ENCODE data around the gene SORBS2. TPM values are rescaled to one million over a fixed set of nuclear protein-coding genes. Genes with fewer than 3 reads are reported as not detected.

SORBS2 gene
- total RNA-seq, 1 experiment from 2014 or later: 0.34 TPM

DNA sequence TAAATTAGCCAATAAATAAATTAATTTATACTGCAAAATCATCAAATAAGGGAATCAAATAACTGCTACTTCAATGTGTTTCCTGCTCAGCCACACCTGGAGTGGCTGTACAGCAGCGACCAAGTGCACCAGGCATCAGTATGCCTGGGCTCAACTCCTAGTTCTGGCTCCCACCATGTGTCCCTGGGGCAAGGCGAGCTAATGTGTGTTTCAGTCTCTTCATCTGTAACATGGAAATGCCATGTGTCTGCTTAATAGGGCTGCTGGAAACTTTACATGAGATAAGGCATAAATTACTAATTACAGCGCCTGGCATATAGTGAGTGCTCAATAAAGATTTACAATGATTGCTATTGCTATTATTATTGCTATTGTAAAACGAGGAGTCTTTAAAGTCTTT lies 167.6 kb downstream of the SORBS2 start:
- RAD21 ChIA-PET (ENCODE audit: low non-redundant PET in 1 of 2, low total read pairs in 2 of 2, uncharacterized antibody in 2 of 2, unreplicated experiment in 2 of 2): no interaction called here
- no peak overlapping the region for H2AFZ ChIP-seq (ENCODE audit: low read depth, low read length, poor library complexity, severe bottlenecking)
- intact Hi-C loops (cut with micrococcal nuclease): loop anchor here (5.0 kb wide), 1 partner anchor 378 kb away; no protein-coding TSS in a partner anchor
- ATAC-seq (no peak), DNase-seq (ENCODE audit: low read depth, low spot score) (no peak)
- no peak overlapping the region for H3K4me3 ChIP-seq (replicated peaks in 1 of 2; ENCODE audit: low read depth in 1 of 2, low read length in 2 of 2)
- POLR2A ChIA-PET: no interaction called here
- H4K20me1 ChIP-seq (ENCODE audit: insufficient read depth): no peaks in the 10 kb centered on the region
- H3K27me3 ChIP-seq (ENCODE audit: insufficient read depth, low read length): no peaks in the 10 kb centered on the region
- H3K27ac ChIP-seq (ENCODE audit: low read depth, low read length): no peak overlapping the region
- TF ChIP-seq ZFX (IDR thresholded peaks at IDR 0.05): no peak
- no peak for TF ChIP-seq JUND (IDR thresholded peaks at IDR 0.05)
- no peak for TF ChIP-seq SP1 (IDR thresholded peaks at IDR 0.05; ENCODE audit: low read depth)
- no peak for TF ChIP-seq CBX3 (IDR thresholded peaks at IDR 0.05; ENCODE audit: low read depth)
- H3K36me3 ChIP-seq (ENCODE audit: control insufficient read depth in 1 of 2, insufficient read depth in 2 of 2, low read length in 2 of 2): no peaks in the 10 kb centered on the region
- BruUV-seq (replicated peaks): no TSS peak
- H3K9me3 ChIP-seq (ENCODE audit: control insufficient read depth in 1 of 2, insufficient read depth in 1 of 2, low read depth in 1 of 2, low read length in 2 of 2): no peaks in the 10 kb centered on the region
- no peak overlapping the region for H3K9ac ChIP-seq (ENCODE audit: low read length)
- H3K4me2 ChIP-seq (ENCODE audit: low read length): no peak overlapping the region
- H3K79me2 ChIP-seq (ENCODE audit: insufficient read depth, low read length): no peaks in the 10 kb centered on the region
- CTCF ChIA-PET: interaction anchor here (1.1 kb wide), 1 partner anchor 377 kb away, joined by 3 read pairs; no protein-coding TSS in a partner anchor
- H3K4me1 ChIP-seq (ENCODE audit: control insufficient read depth in 1 of 2, insufficient read depth in 2 of 2, low read length in 2 of 2): no peaks in the 10 kb centered on the region
- no peaks in the 10 kb centered on the region for H3K9me2 ChIP-seq (ENCODE audit: insufficient read depth)

DNA sequence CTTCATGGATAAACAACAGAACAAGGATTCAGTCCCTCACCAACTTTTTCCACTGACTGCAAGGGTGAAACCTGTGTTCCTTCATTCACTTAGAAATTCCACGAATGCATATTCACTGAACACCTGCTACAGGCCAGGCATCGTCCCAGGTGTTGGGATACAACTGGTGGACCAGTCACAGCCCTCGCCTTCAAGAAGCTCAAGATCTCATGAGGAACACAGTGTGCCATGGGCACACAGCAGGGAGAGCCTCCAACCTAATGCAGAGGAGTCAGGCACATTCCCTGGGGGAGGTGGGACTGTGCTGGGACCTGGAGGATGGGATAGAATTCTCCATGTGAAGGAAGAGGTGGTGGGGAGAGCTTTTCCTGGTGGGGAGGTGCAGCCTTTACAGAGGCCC lies 169.1 kb downstream of the SORBS2 start:
- no peaks in the 10 kb centered on the region for H3K9me3 ChIP-seq (ENCODE audit: control insufficient read depth in 1 of 2, insufficient read depth in 1 of 2, low read depth in 1 of 2, low read length in 2 of 2)
- intact Hi-C loops (cut with micrococcal nuclease): loop anchor here (5.0 kb wide), 1 partner anchor 379 kb away; no protein-coding TSS in a partner anchor
- H3K79me2 ChIP-seq (ENCODE audit: insufficient read depth, low read length): no peaks in the 10 kb centered on the region
- no peaks in the 10 kb centered on the region for H3K4me1 ChIP-seq (ENCODE audit: control insufficient read depth in 1 of 2, insufficient read depth in 2 of 2, low read length in 2 of 2)
- no peaks in the 10 kb centered on the region for H3K9me2 ChIP-seq (ENCODE audit: insufficient read depth)
- ATAC-seq: no peak
- no peak for DNase-seq (ENCODE audit: low read depth, low spot score)
- H3K27me3 ChIP-seq (ENCODE audit: insufficient read depth, low read length): no peaks in the 10 kb centered on the region
- H3K4me2 ChIP-seq (ENCODE audit: low read length): no peak overlapping the region
- no peak overlapping the region for H2AFZ ChIP-seq (ENCODE audit: low read depth, low read length, poor library complexity, severe bottlenecking)
- H3K27ac ChIP-seq (ENCODE audit: low read depth, low read length): no peak overlapping the region
- no TSS peak for BruUV-seq (replicated peaks)
- RAD21 ChIA-PET (ENCODE audit: low non-redundant PET in 1 of 2, low total read pairs in 2 of 2, uncharacterized antibody in 2 of 2, unreplicated experiment in 2 of 2): no interaction called here
- POLR2A ChIA-PET: no interaction called here
- CTCF ChIA-PET: no interaction called here
- H3K9ac ChIP-seq (ENCODE audit: low read length): no peak overlapping the region
- H3K36me3 ChIP-seq (ENCODE audit: control insufficient read depth in 1 of 2, insufficient read depth in 2 of 2, low read length in 2 of 2): no peaks in the 10 kb centered on the region
- no peaks in the 10 kb centered on the region for H4K20me1 ChIP-seq (ENCODE audit: insufficient read depth)
- H3K4me3 ChIP-seq (replicated peaks in 1 of 2; ENCODE audit: low read depth in 1 of 2, low read length in 2 of 2): no peak overlapping the region
- no peak for TF ChIP-seq CBX3 (IDR thresholded peaks at IDR 0.05; ENCODE audit: low read depth)
- TF ChIP-seq SIN3A (IDR thresholded peaks at IDR 0.05; ENCODE audit: low read depth): no peak
- TF ChIP-seq FOSL1 (IDR thresholded peaks at IDR 0.05; ENCODE audit: low read depth): no peak
- TF ChIP-seq EZH2phosphoT487 (IDR thresholded peaks at IDR 0.05; ENCODE audit: borderline replicate concordance): no peak
- TF ChIP-seq POLR2AphosphoS5 (IDR thresholded peaks at IDR 0.05; ENCODE audit: low read depth, low read length): no peak
- TF ChIP-seq, protein P1, sequence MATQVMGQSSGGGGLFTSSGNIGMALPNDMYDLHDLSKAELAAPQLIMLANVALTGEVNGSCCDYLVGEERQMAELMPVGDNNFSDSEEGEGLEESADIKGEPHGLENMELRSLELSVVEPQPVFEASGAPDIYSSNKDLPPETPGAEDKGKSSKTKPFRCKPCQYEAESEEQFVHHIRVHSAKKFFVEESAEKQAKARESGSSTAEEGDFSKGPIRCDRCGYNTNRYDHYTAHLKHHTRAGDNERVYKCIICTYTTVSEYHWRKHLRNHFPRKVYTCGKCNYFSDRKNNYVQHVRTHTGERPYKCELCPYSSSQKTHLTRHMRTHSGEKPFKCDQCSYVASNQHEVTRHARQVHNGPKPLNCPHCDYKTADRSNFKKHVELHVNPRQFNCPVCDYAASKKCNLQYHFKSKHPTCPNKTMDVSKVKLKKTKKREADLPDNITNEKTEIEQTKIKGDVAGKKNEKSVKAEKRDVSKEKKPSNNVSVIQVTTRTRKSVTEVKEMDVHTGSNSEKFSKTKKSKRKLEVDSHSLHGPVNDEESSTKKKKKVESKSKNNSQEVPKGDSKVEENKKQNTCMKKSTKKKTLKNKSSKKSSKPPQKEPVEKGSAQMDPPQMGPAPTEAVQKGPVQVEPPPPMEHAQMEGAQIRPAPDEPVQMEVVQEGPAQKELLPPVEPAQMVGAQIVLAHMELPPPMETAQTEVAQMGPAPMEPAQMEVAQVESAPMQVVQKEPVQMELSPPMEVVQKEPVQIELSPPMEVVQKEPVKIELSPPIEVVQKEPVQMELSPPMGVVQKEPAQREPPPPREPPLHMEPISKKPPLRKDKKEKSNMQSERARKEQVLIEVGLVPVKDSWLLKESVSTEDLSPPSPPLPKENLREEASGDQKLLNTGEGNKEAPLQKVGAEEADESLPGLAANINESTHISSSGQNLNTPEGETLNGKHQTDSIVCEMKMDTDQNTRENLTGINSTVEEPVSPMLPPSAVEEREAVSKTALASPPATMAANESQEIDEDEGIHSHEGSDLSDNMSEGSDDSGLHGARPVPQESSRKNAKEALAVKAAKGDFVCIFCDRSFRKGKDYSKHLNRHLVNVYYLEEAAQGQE (IDR thresholded peaks at IDR 0.05; ENCODE audit: low read depth): no peak
- TF ChIP-seq RAD21 (IDR thresholded peaks at IDR 0.05; ENCODE audit: low read depth): no peak
- TF ChIP-seq, protein P2, sequence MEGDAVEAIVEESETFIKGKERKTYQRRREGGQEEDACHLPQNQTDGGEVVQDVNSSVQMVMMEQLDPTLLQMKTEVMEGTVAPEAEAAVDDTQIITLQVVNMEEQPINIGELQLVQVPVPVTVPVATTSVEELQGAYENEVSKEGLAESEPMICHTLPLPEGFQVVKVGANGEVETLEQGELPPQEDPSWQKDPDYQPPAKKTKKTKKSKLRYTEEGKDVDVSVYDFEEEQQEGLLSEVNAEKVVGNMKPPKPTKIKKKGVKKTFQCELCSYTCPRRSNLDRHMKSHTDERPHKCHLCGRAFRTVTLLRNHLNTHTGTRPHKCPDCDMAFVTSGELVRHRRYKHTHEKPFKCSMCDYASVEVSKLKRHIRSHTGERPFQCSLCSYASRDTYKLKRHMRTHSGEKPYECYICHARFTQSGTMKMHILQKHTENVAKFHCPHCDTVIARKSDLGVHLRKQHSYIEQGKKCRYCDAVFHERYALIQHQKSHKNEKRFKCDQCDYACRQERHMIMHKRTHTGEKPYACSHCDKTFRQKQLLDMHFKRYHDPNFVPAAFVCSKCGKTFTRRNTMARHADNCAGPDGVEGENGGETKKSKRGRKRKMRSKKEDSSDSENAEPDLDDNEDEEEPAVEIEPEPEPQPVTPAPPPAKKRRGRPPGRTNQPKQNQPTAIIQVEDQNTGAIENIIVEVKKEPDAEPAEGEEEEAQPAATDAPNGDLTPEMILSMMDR (IDR thresholded peaks at IDR 0.05 in 2 of 3, conservative IDR thresholded peaks at IDR 0.05 in 1 of 3; ENCODE audit: borderline replicate concordance in 1 of 3, insufficient read depth in 1 of 3, low read depth in 2 of 3, low read length in 2 of 3): no peak
- TF ChIP-seq YY1 (IDR thresholded peaks at IDR 0.05; ENCODE audit: extremely low read depth, insufficient replicate concordance, low read depth, low read length): no peak
- TF ChIP-seq, protein P3, sequence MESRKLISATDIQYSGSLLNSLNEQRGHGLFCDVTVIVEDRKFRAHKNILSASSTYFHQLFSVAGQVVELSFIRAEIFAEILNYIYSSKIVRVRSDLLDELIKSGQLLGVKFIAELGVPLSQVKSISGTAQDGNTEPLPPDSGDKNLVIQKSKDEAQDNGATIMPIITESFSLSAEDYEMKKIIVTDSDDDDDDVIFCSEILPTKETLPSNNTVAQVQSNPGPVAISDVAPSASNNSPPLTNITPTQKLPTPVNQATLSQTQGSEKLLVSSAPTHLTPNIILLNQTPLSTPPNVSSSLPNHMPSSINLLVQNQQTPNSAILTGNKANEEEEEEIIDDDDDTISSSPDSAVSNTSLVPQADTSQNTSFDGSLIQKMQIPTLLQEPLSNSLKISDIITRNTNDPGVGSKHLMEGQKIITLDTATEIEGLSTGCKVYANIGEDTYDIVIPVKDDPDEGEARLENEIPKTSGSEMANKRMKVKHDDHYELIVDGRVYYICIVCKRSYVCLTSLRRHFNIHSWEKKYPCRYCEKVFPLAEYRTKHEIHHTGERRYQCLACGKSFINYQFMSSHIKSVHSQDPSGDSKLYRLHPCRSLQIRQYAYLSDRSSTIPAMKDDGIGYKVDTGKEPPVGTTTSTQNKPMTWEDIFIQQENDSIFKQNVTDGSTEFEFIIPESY (IDR thresholded peaks at IDR 0.05; ENCODE audit: extremely low read depth, insufficient replicate concordance, low read length): no peak
- no peak for TF ChIP-seq JUND (IDR thresholded peaks at IDR 0.05)
